ENCODE data around the gene PSMD9. TPM values are rescaled to one million over a fixed set of nuclear protein-coding genes. Genes with fewer than 3 reads are reported as not detected.

Gene PSMD9
- total RNA-seq, 4 donors from 2014 or later, result 44.7 to 102 (median 68.4) TPM

- no peak overlapping the region for H3K4me3 ChIP-seq
- no peaks in the 10 kb centered on the region for H3K9me3 ChIP-seq
- 77% methylated on average over 3 of the region's 3 CpGs for WGBS
- H3K27ac ChIP-seq, result no peak overlapping the region
- no peaks in the 10 kb centered on the region for H3K4me1 ChIP-seq
- no peak for DNase-seq (ENCODE audit: low spot score in 2 of 2)
- no peaks in the 10 kb centered on the region for H3K36me3 ChIP-seq
- H3K27me3 ChIP-seq, result no peaks in the 10 kb centered on the region
- no peak for TF ChIP-seq POLR2A (IDR thresholded peaks at IDR 0.05)
- TF ChIP-seq CTCF (IDR thresholded peaks at IDR 0.05), result no peak
- TF ChIP-seq POLR2AphosphoS5 (IDR thresholded peaks at IDR 0.05), result no peak
- TF ChIP-seq EP300 (IDR thresholded peaks at IDR 0.05), result no peak
These were observed 65.1 kb downstream of the PSMD9 start for GRCh38 chr12:121953695-121954094.

GRCh38 chr12:121955258-121956237 lies 67.0 kb downstream of the PSMD9 start:
- H3K27me3 ChIP-seq, result no peaks in the 10 kb centered on the region
- H3K4me1 ChIP-seq, result no peaks in the 10 kb centered on the region
- WGBS, result 87% methylated on average over 13 of the region's 13 CpGs
- TF ChIP-seq POLR2A (IDR thresholded peaks at IDR 0.05) (no peak), CTCF (IDR thresholded peaks at IDR 0.05) (peak in 1 of 2 donors; percentile 15), POLR2AphosphoS5 (IDR thresholded peaks at IDR 0.05) (no peak), EP300 (IDR thresholded peaks at IDR 0.05) (no peak)
- H3K36me3 ChIP-seq, result no peaks in the 10 kb centered on the region
- no peak overlapping the region for H3K4me3 ChIP-seq
- no peak for DNase-seq (ENCODE audit: low spot score in 2 of 2)
- H3K9me3 ChIP-seq, result no peaks in the 10 kb centered on the region
- no peak overlapping the region for H3K27ac ChIP-seq

GRCh38 chr12:121957861-121958515 lies 69.4 kb downstream of the PSMD9 start:
- Histone ChIP-seq H3K27me3 (no peaks in the 10 kb centered on the region), H3K4me3 (no peak overlapping the region), H3K27ac (no peak overlapping the region), H3K4me1 (no peaks in the 10 kb centered on the region), H3K9me3 (no peaks in the 10 kb centered on the region), H3K36me3 (no peaks in the 10 kb centered on the region)
- TF ChIP-seq EP300 (IDR thresholded peaks at IDR 0.05) (no peak), POLR2A (IDR thresholded peaks at IDR 0.05) (no peak), CTCF (IDR thresholded peaks at IDR 0.05) (no peak), POLR2AphosphoS5 (IDR thresholded peaks at IDR 0.05) (no peak)
- DNase-seq (ENCODE audit: low spot score in 2 of 2), result no peak
- 81% methylated on average over 6 of the region's 6 CpGs for WGBS

GRCh38 chr12:121958541-121959240 lies 70.1 kb downstream of the PSMD9 start:
- Histone ChIP-seq H3K27ac (no peak overlapping the region), H3K4me3 (no peak overlapping the region), H3K27me3 (no peaks in the 10 kb centered on the region), H3K9me3 (no peaks in the 10 kb centered on the region), H3K4me1 (no peaks in the 10 kb centered on the region), H3K36me3 (no peaks in the 10 kb centered on the region)
- 68% methylated on average over 20 of the region's 21 CpGs for WGBS
- TF ChIP-seq POLR2A (IDR thresholded peaks at IDR 0.05) (no peak), CTCF (IDR thresholded peaks at IDR 0.05) (no peak), POLR2AphosphoS5 (IDR thresholded peaks at IDR 0.05) (no peak), EP300 (IDR thresholded peaks at IDR 0.05) (no peak)
- no peak for DNase-seq (ENCODE audit: low spot score in 2 of 2)
